HepG2 (cell line): Measurements from ENCODE around the gene KIF22. TPM values are rescaled to one million over a fixed set of nuclear protein-coding genes. Genes with fewer than 3 reads are reported as not detected.

Experiments
- CENPT ChIP-seq: sonication (generic); formaldehyde crosslinking; IDR thresholded peaks from 2 replicates; pipeline ENCODE4 v1.8.0; 2022; ENCODE audit warnings: low read depth, mild to moderate bottlenecking, moderate library complexity, missing genetic modification reagents
- CSRNP2 ChIP-seq: sonication (generic); formaldehyde crosslinking; conservative IDR thresholded peaks from 2 replicates; pipeline ENCODE4 v1.8.0; 2022; ENCODE audit warnings: low read depth, missing genetic modification reagents
- DNMT3B ChIP-seq: conservative IDR thresholded peaks from 2 replicates; pipeline ENCODE4 v1.6.1; 2016; ENCODE audit warnings: missing biosample characterization, control low read depth
- DRAP1 ChIP-seq: IDR thresholded peaks from 2 replicates; pipeline ENCODE4 v1.6.1; 2016; ENCODE audit warnings: missing genetic modification reagents, missing compliant biosample characterization
- DZIP1 ChIP-seq: sonication (generic); formaldehyde crosslinking; IDR thresholded peaks from 2 replicates; pipeline ENCODE4 v1.5.0; 2020; ENCODE audit warnings: mild to moderate bottlenecking, missing genetic modification reagents
- ETS1 ChIP-seq: sonication (generic); formaldehyde crosslinking; IDR thresholded peaks from 2 replicates; pipeline ENCODE4 v1.4.0; 2020; ENCODE audit warnings: missing genetic modification reagents
- HIVEP1 ChIP-seq: sonication (generic); formaldehyde crosslinking; IDR thresholded peaks from 2 replicates; pipeline ENCODE4 v1.4.0; 2020; ENCODE audit warnings: mild to moderate bottlenecking, missing genetic modification reagents
- IKZF5 ChIP-seq: IDR thresholded peaks from 2 replicates; pipeline ENCODE4 v1.6.1; 2018; ENCODE audit warnings: missing genetic modification reagents, mild to moderate bottlenecking, missing compliant biosample characterization
- KDM6A ChIP-seq: IDR thresholded peaks from 2 replicates; pipeline ENCODE4 v1.6.1; 2016; ENCODE audit warnings: low read depth
- NPAS2 ChIP-seq: sonication (generic); formaldehyde crosslinking; IDR thresholded peaks from 2 replicates; pipeline ENCODE4 v1.8.0; 2022; ENCODE audit warnings: mild to moderate bottlenecking, missing genetic modification reagents, borderline replicate concordance
- NR1H2 ChIP-seq: sonication (generic); formaldehyde crosslinking; IDR thresholded peaks from 2 replicates; pipeline ENCODE4 v1.8.1; 2022; ENCODE audit warnings: low read depth, missing genetic modification reagents, borderline replicate concordance
- NR2C2 ChIP-seq: sonication (generic); formaldehyde crosslinking; IDR thresholded peaks from 2 replicates; pipeline ENCODE4 v1.4.0; 2020; ENCODE audit warnings: missing genetic modification reagents, mild to moderate bottlenecking, moderate library complexity, borderline replicate concordance
- NR2F6 ChIP-seq, 2 experiments: IDR thresholded peaks; 2 replicates each; pipeline ENCODE4 v1.6.1; 2016; ENCODE audit warnings: antibody characterized with exemption in 1 of 2, mild to moderate bottlenecking in 1 of 2
- THAP9 ChIP-seq: sonication (generic); formaldehyde crosslinking; IDR thresholded peaks from 2 replicates; pipeline ENCODE4; 2020; ENCODE audit warnings: missing genetic modification reagents, mild to moderate bottlenecking, borderline replicate concordance
- ZFX ChIP-seq: sonication (generic); formaldehyde crosslinking; IDR thresholded peaks from 2 replicates; pipeline ENCODE4 v1.4.0; 2020; ENCODE audit warnings: mild to moderate bottlenecking, low read depth, missing genetic modification reagents, moderate library complexity
- ZNF530 ChIP-seq: sonication (generic); formaldehyde crosslinking; IDR thresholded peaks from 2 replicates; pipeline ENCODE4 v1.5.0; 2020; ENCODE audit warnings: low read depth, mild to moderate bottlenecking, missing genetic modification reagents
- polyA plus RNA-seq, 8 experiments: library from polyadenylated mRNA; depleted of rRNA in 3 of 8; stranded (reverse) in 7 of 8; unstranded in 1 of 8; fragments of >200 nt; fragmentation: Illumina TruSeq in 4 of 8; extraction: Trizol in 4 of 8; gene quantifications; 2 replicates each; pipeline versions ENCODE4 v1.2.1 to v1.2.3, GENCODE V29; 2011 to 2016; ENCODE audit warnings: low read depth in 4 of 8, missing spikeins in 1 of 8, mixed read lengths in 1 of 8; ENCODE audit not compliant: insufficient read depth in 1 of 8
- total RNA-seq, 5 experiments: library from RNA; depleted of rRNA; stranded (reverse); fragments of >200 nt; fragmentation: Illumina TruSeq; extraction: Trizol; gene quantifications; 2 replicates each; pipeline ENCODE4 v1.2.3, GENCODE V29; 2016; ENCODE audit warnings: low read depth in 1 of 5

Gene KIF22
- total and polyA plus RNA-seq, 2 of the 13 experiments (the other 11 are each of a cell fraction or from before 2014, with no cell fraction given) = 95.8 to 118 TPM

GRCh38 chr16:29791845-29792807 is 1.6 kb downstream of the KIF22 start (continued):
- TF ChIP-seq THAP9 (CRISPR knock-in tag) (no peak), CENPT (CRISPR knock-in tag) (no peak), NPAS2 (CRISPR knock-in tag) (no peak), DZIP1 (CRISPR knock-in tag) (no peak), DNMT3B (CRISPR knock-in tag) (no peak), CSRNP2 (CRISPR knock-in tag) (no peak), ZFX (no peak), ETS1 (no peak), KDM6A (CRISPR knock-in tag) (no peak), NR1H2 (CRISPR knock-in tag) (no peak), DRAP1 (no peak), NR2F6 (IDR thresholded peaks at IDR 0.05) (no peak), NR2F6 (CRISPR knock-in tag; IDR thresholded peaks at IDR 0.05) (no peak), NR2C2 (CRISPR knock-in tag) (no peak), ZNF530 (CRISPR knock-in tag) (no peak), IKZF5 (no peak), HIVEP1 (CRISPR knock-in tag) (no peak)
